ENCODE measurements around the gene LRATD1. TPM values are rescaled to one million over a fixed set of nuclear protein-coding genes. Genes with fewer than 3 reads are reported as not detected.

Gene LRATD1
- total RNA-seq, 1 donor from 2014 or later = 3.6 TPM

- no peaks in the 10 kb centered on the region for H3K9me3 Mint-ChIP-seq
- H3K4me3 Mint-ChIP-seq = no peak overlapping the region
- no peaks in the 10 kb centered on the region for H3K36me3 Mint-ChIP-seq (ENCODE audit: low read depth)
- no peak for DNase-seq (ENCODE audit: low read depth, low spot score)
- H3K27me3 Mint-ChIP-seq (ENCODE audit: low read depth) = peaks cover 51% of the 10 kb centered on the region
- no peak overlapping the region for H3K27ac Mint-ChIP-seq (ENCODE audit: unreplicated experiment)
- no peaks in the 10 kb centered on the region for H3K4me1 Mint-ChIP-seq
- TF ChIP-seq CTCF (conservative IDR thresholded peaks at IDR 0.05) = no peak
Measured at GRCh38 chr2:14641116-14641515, 8.6 kb downstream of the LRATD1 start.

GRCh38 chr2:14642499-14642898, 10.0 kb downstream of the LRATD1 start:
- TF ChIP-seq CTCF (conservative IDR thresholded peaks at IDR 0.05) = peak; percentile 34
- no peaks in the 10 kb centered on the region for H3K36me3 Mint-ChIP-seq (ENCODE audit: low read depth)
- no peak overlapping the region for H3K4me3 Mint-ChIP-seq
- DNase-seq (ENCODE audit: low read depth, low spot score) = no peak
- peaks cover 38% of the 10 kb centered on the region for H3K27me3 Mint-ChIP-seq (ENCODE audit: low read depth)
- no peaks in the 10 kb centered on the region for H3K9me3 Mint-ChIP-seq
- H3K27ac Mint-ChIP-seq (ENCODE audit: unreplicated experiment) = no peak overlapping the region
- H3K4me1 Mint-ChIP-seq = no peaks in the 10 kb centered on the region

DNA sequence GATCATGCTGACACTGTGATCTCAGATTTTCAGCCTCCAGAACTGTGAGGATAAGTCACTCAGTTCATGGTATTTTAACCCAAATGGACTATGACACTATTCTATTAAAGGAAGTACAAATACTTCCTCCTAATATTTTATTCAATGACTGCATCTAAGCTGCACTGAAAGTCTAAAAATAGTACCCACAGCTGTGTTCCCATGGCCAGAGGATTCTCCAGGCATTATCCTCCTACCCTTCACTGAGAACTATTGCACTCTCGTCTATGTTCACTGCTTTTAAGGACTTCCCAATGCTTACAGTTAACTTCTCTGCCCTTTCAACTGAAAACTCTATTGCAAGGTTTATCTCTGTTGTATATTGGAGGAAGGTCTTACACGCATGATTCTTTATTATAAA, 15.2 kb downstream of the LRATD1 start:
- Mint-ChIP-seq H3K9me3 (no peaks in the 10 kb centered on the region), H3K4me3 (no peak overlapping the region), H3K27ac (ENCODE audit: unreplicated experiment) (no peak overlapping the region), H3K4me1 (no peaks in the 10 kb centered on the region), H3K36me3 (ENCODE audit: low read depth) (no peaks in the 10 kb centered on the region), H3K27me3 (ENCODE audit: low read depth) (no peaks in the 10 kb centered on the region)
- DNase-seq (ENCODE audit: low read depth, low spot score) = no peak
- TF ChIP-seq CTCF (conservative IDR thresholded peaks at IDR 0.05) = no peak

DNA sequence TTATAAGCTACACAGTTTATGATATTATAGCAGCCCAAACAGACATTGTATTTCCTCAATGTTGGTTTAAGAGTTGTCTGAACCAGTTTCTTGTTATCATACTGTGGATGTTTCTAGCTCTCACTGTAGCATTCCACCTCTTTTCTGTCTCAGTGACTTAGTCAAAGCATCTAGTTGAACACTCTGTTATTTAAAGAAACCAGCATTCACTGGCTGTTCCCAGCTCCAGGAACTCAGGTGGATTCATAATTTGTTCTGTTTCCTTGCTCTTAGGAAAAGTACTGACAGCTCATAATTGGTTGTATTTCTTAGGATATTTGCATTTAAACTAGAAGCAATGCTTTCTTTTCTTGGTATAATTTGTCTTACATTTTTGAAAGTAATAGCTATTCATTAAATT, 17.5 kb downstream of the LRATD1 start:
- Mint-ChIP-seq H3K4me3 (no peak overlapping the region), H3K9me3 (no peaks in the 10 kb centered on the region), H3K4me1 (no peaks in the 10 kb centered on the region), H3K27ac (ENCODE audit: unreplicated experiment) (no peak overlapping the region), H3K36me3 (ENCODE audit: low read depth) (no peaks in the 10 kb centered on the region), H3K27me3 (ENCODE audit: low read depth) (no peaks in the 10 kb centered on the region)
- no peak for TF ChIP-seq CTCF (conservative IDR thresholded peaks at IDR 0.05)
- no peak for DNase-seq (ENCODE audit: low read depth, low spot score)

DNA sequence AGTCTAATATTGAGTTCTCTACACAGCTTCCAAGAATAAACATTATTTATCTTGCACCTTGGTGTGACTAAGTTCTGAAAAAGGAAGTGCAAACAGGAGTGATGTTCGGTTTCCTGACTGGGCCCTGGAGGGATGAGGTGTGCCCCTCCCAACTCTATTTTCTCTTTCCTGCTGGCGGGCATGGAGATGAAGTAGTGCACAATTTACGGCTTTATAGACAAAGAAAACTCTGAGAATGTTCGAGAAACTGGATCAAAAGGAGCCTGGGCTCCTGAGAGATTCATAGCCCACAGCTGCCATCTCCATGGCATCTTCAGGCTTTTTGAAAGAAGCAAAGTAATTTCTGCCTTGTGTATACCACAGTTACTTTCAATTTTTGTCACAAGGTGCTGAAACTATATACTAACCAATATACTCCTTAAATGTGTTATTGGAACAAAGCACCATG, 22.3 kb downstream of the LRATD1 start:
- H3K27ac Mint-ChIP-seq (ENCODE audit: unreplicated experiment) = no peak overlapping the region
- H3K27me3 Mint-ChIP-seq (ENCODE audit: low read depth) = no peaks in the 10 kb centered on the region
- H3K4me1 Mint-ChIP-seq = no peaks in the 10 kb centered on the region
- no peak for TF ChIP-seq CTCF (conservative IDR thresholded peaks at IDR 0.05)
- no peaks in the 10 kb centered on the region for H3K36me3 Mint-ChIP-seq (ENCODE audit: low read depth)
- no peaks in the 10 kb centered on the region for H3K9me3 Mint-ChIP-seq
- no peak overlapping the region for H3K4me3 Mint-ChIP-seq
- DNase-seq (ENCODE audit: low read depth, low spot score) = no peak

- H3K4me3 Mint-ChIP-seq = no peak overlapping the region
- TF ChIP-seq CTCF (conservative IDR thresholded peaks at IDR 0.05) = no peak
- H3K27ac Mint-ChIP-seq (ENCODE audit: unreplicated experiment) = no peak overlapping the region
- no peaks in the 10 kb centered on the region for H3K4me1 Mint-ChIP-seq
- no peaks in the 10 kb centered on the region for H3K9me3 Mint-ChIP-seq
- DNase-seq (ENCODE audit: low read depth, low spot score) = no peak
- no peaks in the 10 kb centered on the region for H3K27me3 Mint-ChIP-seq (ENCODE audit: low read depth)
- no peaks in the 10 kb centered on the region for H3K36me3 Mint-ChIP-seq (ENCODE audit: low read depth)
Measured at GRCh38 chr2:14656146-14656545, 23.6 kb downstream of the LRATD1 start.

Data from neural crest cell (in vitro differentiated cells).